Lower lobe of right lung (tissue), 2 donors: Measurements from ENCODE around the gene PTRH2. TPM values are rescaled to one million over a fixed set of nuclear protein-coding genes. Genes with fewer than 3 reads are reported as not detected.

Source experiments
- ATAC-seq, 2 donors: fragments of 200-7000 bp; cut with Tn5 transposase; one replicate each; pipeline ENCODE4 v1.9.1; 2020 to 2022; ENCODE audit warnings: mild to moderate bottlenecking in 2 of 2, moderate library complexity in 2 of 2
- DNase-seq: peaks from one replicate; pipeline ENCODE4 v3.0.0-alpha.2; 2020
- H3K27ac ChIP-seq: fragments of 200-600 bp; one replicate; pipeline ENCODE4 v1.8.0; 2022
- H3K27me3 ChIP-seq: fragments of 200-600 bp; one replicate; pipeline ENCODE4 v1.8.0; 2022; ENCODE audit warnings: low read depth
- H3K36me3 ChIP-seq: fragments of 200-600 bp; one replicate; pipeline ENCODE4 v1.8.0; 2022; ENCODE audit warnings: mild to moderate bottlenecking
- H3K4me1 ChIP-seq: fragments of 200-600 bp; one replicate; pipeline ENCODE4 v1.8.0; 2022
- H3K4me3 ChIP-seq: fragments of 200-600 bp; one replicate; pipeline ENCODE4 v1.8.0; 2022; ENCODE audit warnings: mild to moderate bottlenecking
- H3K9me3 ChIP-seq: fragments of 200-600 bp; one replicate; pipeline ENCODE4 v1.8.0; 2022
- intact Hi-C: fragments of 100-400 bp; cut with DNase I; formaldehyde crosslinking; loops from one replicate; pipeline ENCODE4 v1.11.0; 2022
- total RNA-seq: library from RNA; stranded (reverse); fragmentation: NEBNext Ultra II Directional; extraction: Animal tissue kit (Norgen Biotek cat#: 25700); gene quantifications from one replicate; pipeline ENCODE4 v1.2.1, GENCODE V29; 2021
- TF ChIP-seq, protein P1 (sequence below): fragments of 200-600 bp; IDR thresholded peaks from one replicate; pipeline ENCODE4 v1.8.0; 2022; ENCODE audit warnings: antibody characterized with exemption, mild to moderate bottlenecking
- donor health status: DM: no; HTN: yes; CAD: no; lungs with severe emphysema.

PTRH2 gene
- total RNA-seq, 1 donor from 2014 or later: 16.7 TPM

DNA sequence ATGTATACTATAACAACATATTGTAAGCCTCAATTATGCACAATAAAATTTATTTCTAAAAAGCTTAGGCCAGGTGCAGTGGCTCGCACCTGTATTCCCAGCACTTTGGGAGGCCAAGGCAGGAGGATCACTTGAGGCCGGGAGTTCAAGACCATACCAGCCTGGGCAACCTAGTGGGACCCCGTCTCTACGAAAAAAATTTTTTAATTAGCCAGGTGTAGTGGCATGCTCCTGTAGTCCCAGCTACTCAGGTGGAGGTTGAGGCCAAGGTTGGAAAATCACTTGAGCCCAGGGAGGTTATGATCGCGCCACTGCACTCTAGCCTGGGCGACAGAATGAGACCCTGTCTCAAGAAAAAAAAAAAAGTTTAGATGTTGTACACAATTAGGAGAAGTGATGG is 45.7 kb upstream of the PTRH2 start:
- peaks cover 31% of the 10 kb centered on the region for H3K4me1 ChIP-seq
- H3K9me3 ChIP-seq: no peaks in the 10 kb centered on the region
- peak; percentile 5 to 24 for ATAC-seq
- no peak for DNase-seq
- H3K36me3 ChIP-seq: no peaks in the 10 kb centered on the region
- TF ChIP-seq, protein P1, sequence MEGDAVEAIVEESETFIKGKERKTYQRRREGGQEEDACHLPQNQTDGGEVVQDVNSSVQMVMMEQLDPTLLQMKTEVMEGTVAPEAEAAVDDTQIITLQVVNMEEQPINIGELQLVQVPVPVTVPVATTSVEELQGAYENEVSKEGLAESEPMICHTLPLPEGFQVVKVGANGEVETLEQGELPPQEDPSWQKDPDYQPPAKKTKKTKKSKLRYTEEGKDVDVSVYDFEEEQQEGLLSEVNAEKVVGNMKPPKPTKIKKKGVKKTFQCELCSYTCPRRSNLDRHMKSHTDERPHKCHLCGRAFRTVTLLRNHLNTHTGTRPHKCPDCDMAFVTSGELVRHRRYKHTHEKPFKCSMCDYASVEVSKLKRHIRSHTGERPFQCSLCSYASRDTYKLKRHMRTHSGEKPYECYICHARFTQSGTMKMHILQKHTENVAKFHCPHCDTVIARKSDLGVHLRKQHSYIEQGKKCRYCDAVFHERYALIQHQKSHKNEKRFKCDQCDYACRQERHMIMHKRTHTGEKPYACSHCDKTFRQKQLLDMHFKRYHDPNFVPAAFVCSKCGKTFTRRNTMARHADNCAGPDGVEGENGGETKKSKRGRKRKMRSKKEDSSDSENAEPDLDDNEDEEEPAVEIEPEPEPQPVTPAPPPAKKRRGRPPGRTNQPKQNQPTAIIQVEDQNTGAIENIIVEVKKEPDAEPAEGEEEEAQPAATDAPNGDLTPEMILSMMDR: no peak
- intact Hi-C loops: no loop called here
- H3K27me3 ChIP-seq: no peaks in the 10 kb centered on the region
- no peak overlapping the region for H3K27ac ChIP-seq
- no peak overlapping the region for H3K4me3 ChIP-seq

DNA sequence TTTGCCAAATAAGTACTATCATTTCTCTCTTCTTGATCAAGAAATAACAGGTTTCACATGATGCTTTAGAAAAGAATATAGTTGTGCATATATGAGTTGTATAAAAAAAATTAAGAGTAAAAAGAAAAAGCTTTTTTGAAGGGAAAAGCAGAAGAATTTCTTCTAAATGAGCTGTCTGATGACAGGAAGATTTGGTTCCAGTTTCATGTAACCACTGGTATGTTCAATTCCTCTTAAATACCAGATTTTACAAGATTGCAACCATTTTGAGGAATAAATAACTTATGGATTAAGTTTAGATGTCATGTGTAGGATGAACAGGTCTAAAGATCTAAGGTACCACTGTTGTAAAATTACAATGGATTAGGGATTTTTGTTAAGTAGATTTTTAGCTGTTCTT is 45.2 kb upstream of the PTRH2 start:
- Histone ChIP-seq H3K4me3 (no peak overlapping the region), H3K36me3 (no peaks in the 10 kb centered on the region), H3K4me1 (peaks cover 31% of the 10 kb centered on the region), H3K27me3 (no peaks in the 10 kb centered on the region), H3K27ac (no peak overlapping the region), H3K9me3 (no peaks in the 10 kb centered on the region)
- intact Hi-C loops: no loop called here
- TF ChIP-seq, protein P1: no peak
- DNase-seq (no peak), ATAC-seq (no peak)

DNA sequence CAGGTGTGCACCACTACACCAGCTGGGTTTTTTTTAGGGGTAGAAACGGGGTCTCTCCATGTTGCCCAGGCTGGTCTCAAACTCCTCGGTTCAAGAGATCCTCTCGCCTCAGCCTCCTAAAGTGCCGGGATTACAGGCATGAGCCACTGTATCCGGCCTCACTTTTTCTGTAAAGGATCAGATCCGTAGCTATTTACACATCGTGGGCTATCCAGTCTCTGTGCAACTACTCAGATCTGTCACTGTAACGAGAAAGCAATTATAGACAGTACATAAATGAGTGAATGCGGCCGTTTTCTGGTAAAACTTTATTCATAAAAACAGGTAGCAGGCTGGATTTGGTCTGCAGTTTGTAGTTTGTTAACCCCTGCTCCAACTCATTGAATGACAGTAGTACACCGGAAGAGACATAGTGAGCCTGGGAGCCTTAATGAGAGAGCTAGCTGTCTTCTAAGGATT is 44.8 kb upstream of the PTRH2 start:
- H3K27me3 ChIP-seq: no peaks in the 10 kb centered on the region
- intact Hi-C loops: no loop called here
- no peaks in the 10 kb centered on the region for H3K9me3 ChIP-seq
- H3K4me1 ChIP-seq: peaks cover 31% of the 10 kb centered on the region
- H3K4me3 ChIP-seq: no peak overlapping the region
- ATAC-seq (no peak), DNase-seq (no peak)
- H3K36me3 ChIP-seq: no peaks in the 10 kb centered on the region
- TF ChIP-seq, protein P1: no peak
- no peak overlapping the region for H3K27ac ChIP-seq

DNA sequence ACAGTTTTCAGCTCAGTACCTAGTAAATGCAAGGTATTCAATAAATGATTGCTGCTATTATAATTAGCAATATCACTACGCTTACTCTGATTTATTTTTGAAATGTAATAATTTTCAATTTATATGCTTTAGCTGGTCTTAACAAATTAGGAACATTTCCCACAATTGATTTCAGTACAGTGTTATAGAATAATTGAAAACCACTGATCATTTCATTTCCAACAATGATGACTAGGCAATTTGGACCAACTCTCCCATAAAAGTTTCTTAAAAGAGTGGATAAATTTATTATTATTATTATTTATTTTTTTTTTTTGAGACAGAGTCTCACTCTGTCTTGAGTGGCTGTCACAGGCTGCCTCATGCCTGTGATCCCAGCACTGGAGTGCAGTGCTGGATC is 41.4 kb upstream of the PTRH2 start:
- intact Hi-C loops: no loop called here
- TF ChIP-seq, protein P1: no peak

DNA sequence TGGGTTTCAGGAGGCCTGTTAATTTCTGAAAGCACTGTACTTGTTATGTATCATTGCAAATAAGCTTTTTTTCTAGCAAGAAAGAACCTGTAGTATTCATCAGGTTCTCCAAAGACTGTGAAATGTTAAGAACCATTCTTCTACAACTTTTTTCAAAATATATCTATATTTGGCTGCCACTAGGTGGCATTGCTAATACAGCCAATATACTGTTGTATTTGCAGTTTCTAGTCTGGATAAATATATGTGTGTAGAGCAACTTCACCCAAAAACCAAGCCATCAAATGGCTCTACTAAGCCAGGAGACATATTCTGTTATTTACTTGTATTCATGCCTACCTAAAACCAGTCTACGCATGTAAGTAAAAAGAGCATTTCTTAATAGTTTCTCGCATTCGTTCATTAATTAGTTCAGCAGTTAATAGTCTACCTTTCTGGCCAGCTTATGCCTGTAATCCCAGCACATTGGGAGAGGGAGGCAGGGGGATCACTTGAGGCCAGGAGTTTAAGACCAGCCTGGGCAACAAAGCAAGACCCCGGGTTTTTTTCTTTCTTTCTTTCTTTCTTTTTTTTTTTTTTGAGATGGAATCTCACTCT is 39.7 kb upstream of the PTRH2 start:
- DNase-seq (no peak), ATAC-seq (peak in 1 of 2 donors; percentile 59)
- H3K4me1 ChIP-seq: no peaks in the 10 kb centered on the region
- H3K36me3 ChIP-seq: peaks cover 3% of the 10 kb centered on the region
- no peaks in the 10 kb centered on the region for H3K27me3 ChIP-seq
- intact Hi-C loops: no loop called here
- no peak overlapping the region for H3K27ac ChIP-seq
- H3K9me3 ChIP-seq: no peaks in the 10 kb centered on the region
- TF ChIP-seq, protein P1: peak; percentile 59
- H3K4me3 ChIP-seq: no peak overlapping the region

More for the DNA sequence above, 41.4 kb upstream of the PTRH2 start:
- ATAC-seq: no peak
- Histone ChIP-seq H3K9me3 (no peaks in the 10 kb centered on the region), H3K36me3 (no peaks in the 10 kb centered on the region), H3K27ac (no peak overlapping the region), H3K4me1 (peaks cover 6% of the 10 kb centered on the region), H3K27me3 (no peaks in the 10 kb centered on the region), H3K4me3 (no peak overlapping the region)
- DNase-seq: no peak
